Activated T-cell treated with anti-CD3 and anti-CD28 coated beads, Interleukin-2, amount 50 U/mL, for 24 hours (primary cell): ENCODE data around the gene PANX1.

Source experiments
- DNase-seq: peaks from one replicate; pipeline ENCODE4 v3.0.0-alpha.2; 2020
- H3K27ac Mint-ChIP-seq: 2 replicates; pipeline ENCODE4 v1.8.0; 2020; ENCODE audit warnings: mild to moderate bottlenecking, mixed read lengths
- H3K27me3 Mint-ChIP-seq: 2 replicates; pipeline ENCODE4 v1.8.0; 2020; ENCODE audit warnings: mixed read lengths
- H3K36me3 Mint-ChIP-seq: 2 replicates; pipeline ENCODE4 v1.8.0; 2020; ENCODE audit warnings: low read depth, mixed read lengths
- H3K4me1 Mint-ChIP-seq: 2 replicates; pipeline ENCODE4 v1.8.0; 2020; ENCODE audit warnings: low read depth, mixed read lengths
- H3K4me3 Mint-ChIP-seq: 2 replicates; pipeline ENCODE4 v1.8.0; 2020; ENCODE audit warnings: mild to moderate bottlenecking, moderate library complexity, mixed read lengths
- H3K9me3 Mint-ChIP-seq: 2 replicates; pipeline ENCODE4 v1.8.0; 2020; ENCODE audit warnings: mixed read lengths

Gene PANX1

DNA sequence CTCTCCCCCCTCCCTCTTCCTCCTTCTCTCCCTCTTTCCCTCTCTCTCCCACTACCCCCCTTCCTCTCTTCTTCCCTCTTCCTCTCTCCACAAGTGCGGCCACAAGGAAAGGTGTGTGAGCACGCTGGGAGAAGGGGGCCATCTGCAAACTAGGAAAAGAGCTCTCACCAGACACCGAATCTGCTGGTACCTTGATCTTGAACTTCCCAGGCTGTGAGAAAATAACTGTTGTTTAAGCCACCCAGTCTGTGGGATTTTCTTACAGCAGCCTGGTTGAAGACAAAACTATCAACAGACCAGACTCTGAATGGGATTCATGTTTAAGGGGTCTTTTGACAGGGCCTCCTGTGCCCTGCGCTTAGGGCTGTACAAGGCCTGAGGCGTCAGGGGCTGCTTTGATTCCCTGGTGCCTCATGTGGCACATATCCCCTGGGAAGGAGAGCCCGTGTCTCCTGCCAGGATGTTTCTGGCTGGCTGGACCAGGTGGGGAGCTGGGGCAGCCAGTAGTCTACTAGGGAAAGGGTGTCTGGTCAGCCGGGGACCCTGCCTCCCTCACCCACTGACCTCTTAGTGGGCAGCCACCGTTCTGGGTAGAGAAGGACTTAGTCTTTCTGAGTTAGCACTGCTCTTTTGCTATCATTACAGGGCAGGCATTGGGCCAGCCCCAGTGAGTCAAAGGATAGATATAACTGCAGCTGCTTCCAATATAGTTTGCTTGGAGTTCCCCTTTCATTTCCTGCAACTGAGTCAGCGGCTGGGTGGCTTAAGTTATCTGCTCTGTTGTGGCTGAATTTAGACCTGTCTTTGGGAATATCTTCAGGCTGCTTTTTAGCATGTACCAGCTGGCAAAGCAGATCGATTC lies 6.2 kb downstream of the PANX1 start:
- peaks cover 59% of the 10 kb centered on the region for H3K4me1 Mint-ChIP-seq
- H3K27ac Mint-ChIP-seq: peak overlapping the region; percentile 84
- no peaks in the 10 kb centered on the region for H3K27me3 Mint-ChIP-seq

DNA sequence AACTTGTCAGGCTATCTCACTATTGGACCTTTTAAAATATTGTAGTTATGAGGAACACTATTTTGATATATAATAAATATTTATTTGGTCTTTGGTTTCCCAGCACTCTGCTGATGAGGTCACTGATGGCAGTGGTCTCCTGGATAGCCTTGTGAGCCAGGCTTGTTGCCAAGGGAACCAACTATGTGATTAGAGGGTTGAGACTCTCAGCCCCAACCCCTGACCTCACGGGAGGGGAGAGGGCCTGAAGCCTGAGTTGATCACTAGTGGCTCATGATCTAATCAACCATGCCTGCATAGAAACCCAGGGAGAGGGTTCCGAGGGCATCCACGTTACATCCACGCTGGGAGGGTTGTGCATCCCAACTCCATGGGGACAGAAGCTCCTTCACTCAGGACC lies 10.8 kb downstream of the PANX1 start:
- no peak for DNase-seq
- H3K27ac Mint-ChIP-seq: no peak overlapping the region
- H3K27me3 Mint-ChIP-seq: no peaks in the 10 kb centered on the region
- H3K36me3 Mint-ChIP-seq: peaks cover 13% of the 10 kb centered on the region
- no peak overlapping the region for H3K4me3 Mint-ChIP-seq
- peaks cover 76% of the 10 kb centered on the region for H3K4me1 Mint-ChIP-seq
- H3K9me3 Mint-ChIP-seq: no peaks in the 10 kb centered on the region

More for the DNA sequence above, 6.2 kb downstream of the PANX1 start:
- Mint-ChIP-seq H3K4me3 (peak overlapping the region; percentile 50), H3K9me3 (no peaks in the 10 kb centered on the region), H3K36me3 (peaks cover 13% of the 10 kb centered on the region)
- peak; percentile 46 for DNase-seq

DNA sequence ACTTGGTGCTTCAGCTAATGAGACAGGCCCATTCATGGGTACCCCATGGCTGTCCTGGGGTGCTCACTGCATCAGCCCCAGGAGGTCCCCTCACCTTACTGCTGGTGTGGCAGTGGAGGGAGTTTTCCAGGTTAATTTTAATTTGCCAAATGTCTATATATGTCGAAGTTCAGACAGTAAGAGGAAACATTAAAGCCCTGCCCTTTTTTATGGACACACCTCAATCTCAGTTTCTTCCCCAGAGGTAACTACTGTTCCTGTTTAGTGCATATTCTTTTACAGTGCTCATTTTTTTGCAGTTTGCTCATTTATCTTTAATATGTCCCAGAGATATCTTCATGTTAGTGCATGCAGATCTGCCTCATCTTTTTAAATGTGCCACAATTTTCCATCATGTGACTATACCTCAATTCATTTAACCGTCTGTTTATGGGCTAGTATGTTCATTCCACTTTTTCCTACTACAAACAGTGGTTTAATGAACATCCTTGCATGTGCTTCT lies 11.6 kb downstream of the PANX1 start:
- H3K27ac Mint-ChIP-seq: no peak overlapping the region
- peaks cover 77% of the 10 kb centered on the region for H3K4me1 Mint-ChIP-seq
- no peaks in the 10 kb centered on the region for H3K9me3 Mint-ChIP-seq
- no peak for DNase-seq
- H3K4me3 Mint-ChIP-seq: no peak overlapping the region
- H3K36me3 Mint-ChIP-seq: peaks cover 13% of the 10 kb centered on the region
- H3K27me3 Mint-ChIP-seq: no peaks in the 10 kb centered on the region

DNA sequence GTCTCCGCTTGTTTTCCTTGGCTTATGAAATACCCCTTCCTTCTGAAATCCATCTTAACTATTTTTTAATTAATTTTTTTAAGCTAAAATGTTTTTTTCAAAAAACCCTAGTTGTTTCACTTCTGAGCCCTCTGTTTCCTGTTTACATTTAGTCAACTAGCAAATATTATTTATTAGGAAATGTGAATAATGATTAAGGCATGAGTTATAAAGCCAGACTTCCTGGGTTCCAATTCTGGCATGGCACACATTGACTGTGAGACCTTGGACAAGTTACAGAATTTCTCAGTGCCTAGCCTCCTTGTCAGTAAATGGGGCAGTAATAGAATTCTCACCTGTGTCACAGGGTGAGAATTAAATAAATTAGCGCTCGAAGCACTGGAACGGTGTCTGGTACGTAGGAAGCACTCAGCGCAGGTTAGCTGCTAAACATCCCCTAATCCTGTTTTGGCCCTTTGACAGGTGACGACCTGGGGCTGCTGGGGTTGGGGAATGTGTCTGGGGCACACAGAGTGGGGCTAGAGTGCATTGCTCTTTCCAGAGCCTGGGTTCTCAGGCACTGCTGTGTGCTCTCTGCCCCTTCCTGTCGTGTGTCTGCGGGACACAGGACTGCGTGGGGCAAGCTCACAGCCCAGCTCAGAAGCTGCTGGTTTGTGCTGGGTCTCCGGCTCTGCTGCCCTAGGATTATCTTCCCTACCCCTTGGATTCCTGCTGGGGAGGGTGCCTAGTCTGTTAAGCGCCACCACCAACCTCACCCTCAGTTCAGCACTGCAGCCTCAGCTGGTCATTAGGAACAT lies 13.1 kb downstream of the PANX1 start:
- H3K4me1 Mint-ChIP-seq: peaks cover 78% of the 10 kb centered on the region
- no peaks in the 10 kb centered on the region for H3K9me3 Mint-ChIP-seq
- peaks cover 9% of the 10 kb centered on the region for H3K36me3 Mint-ChIP-seq
- no peak overlapping the region for H3K4me3 Mint-ChIP-seq
- no peak overlapping the region for H3K27ac Mint-ChIP-seq
- DNase-seq: no peak
- H3K27me3 Mint-ChIP-seq: no peaks in the 10 kb centered on the region

DNA sequence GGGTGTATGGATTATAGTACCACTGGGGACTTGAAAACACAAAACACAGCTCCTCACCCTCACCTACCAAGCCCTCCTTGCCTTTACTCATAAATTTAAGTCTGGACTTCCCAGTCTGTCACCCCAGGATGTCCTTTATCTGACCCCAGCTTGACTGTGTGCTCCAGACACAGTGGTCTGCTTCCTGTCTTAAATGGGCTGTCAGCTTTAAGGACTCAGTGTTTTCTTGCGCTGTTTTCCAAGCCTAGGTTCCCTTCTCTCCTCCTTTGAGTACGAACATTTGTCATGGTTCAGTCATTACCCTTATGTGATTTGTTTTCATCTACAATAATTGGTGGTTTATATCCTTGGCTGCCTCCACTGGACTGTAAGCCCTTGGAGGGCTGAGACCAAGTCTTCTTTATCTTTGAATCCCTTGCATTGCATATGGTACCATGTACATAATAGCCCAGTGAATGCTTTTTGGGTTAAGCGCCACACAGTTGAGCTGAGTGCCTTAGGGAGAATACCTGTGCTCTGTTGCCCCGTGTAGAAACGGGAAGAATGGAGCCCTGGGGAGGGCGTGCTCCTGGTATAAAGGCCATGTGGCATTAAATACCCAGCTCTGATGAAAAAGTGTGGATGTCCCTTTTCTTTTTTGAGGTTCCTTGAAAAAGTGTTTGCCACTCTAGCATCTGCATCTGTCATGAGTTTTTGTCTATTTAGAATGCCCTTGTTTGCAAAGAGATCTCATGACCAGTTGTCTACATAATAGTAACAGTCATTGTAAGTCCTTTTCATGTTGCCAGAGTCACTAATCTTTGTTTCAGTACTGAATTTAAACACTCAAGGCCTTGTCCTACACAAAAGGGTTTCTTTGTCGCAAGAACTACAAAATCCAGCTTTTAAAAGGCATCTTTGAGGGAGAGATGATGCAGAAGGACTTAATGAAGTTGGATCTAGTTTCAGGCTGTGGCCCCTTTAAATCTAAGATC lies 14.0 kb downstream of the PANX1 start:
- Mint-ChIP-seq H3K36me3 (peaks cover 8% of the 10 kb centered on the region), H3K27ac (no peak overlapping the region), H3K4me1 (peaks cover 78% of the 10 kb centered on the region), H3K9me3 (no peaks in the 10 kb centered on the region), H3K27me3 (no peaks in the 10 kb centered on the region), H3K4me3 (no peak overlapping the region)
- no peak for DNase-seq

DNA sequence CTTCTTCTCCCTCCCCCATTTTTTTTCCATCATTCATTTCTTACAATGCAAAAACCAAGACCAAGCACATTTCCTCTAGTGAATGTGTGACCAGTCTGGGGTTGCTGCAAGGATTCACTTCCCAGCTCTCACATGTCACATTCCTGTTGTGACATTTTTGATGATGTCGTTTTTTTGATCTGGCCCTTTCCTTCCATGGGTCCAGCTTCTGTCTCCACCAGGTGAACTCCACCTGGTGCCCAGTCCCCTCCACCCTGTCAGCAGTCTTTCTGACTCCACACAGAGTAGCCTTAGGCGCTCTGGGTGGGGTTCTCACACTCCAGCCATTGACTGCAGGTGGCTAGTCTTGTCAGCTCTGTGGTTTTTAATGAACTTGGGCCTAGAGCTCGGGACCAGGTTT lies 15.6 kb downstream of the PANX1 start:
- H3K4me1 Mint-ChIP-seq: peaks cover 82% of the 10 kb centered on the region

DNA sequence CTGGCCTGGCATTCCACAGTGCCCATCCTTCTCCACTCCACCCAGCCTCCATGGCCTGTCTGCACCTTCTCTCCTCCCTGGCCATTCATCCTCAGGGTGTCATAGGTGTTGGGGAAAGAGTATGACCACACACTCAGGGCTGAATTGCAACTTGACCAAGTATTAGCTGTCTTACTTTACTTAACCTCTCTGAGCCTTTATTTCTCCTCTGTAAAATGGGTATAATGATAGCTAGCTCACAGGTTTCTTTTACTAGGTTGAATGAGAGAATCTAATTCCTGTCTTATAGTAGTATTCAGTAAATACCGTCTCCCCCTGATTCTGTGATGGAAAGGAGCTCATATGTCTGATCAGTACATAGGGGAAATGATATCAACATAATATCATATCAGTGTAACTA lies 16.0 kb downstream of the PANX1 start:
- Mint-ChIP-seq H3K36me3 (peaks cover 5% of the 10 kb centered on the region), H3K4me3 (no peak overlapping the region), H3K27ac (no peak overlapping the region), H3K4me1 (peaks cover 86% of the 10 kb centered on the region), H3K9me3 (no peaks in the 10 kb centered on the region), H3K27me3 (no peaks in the 10 kb centered on the region)
- DNase-seq: no peak

More for the DNA sequence above, 15.6 kb downstream of the PANX1 start:
- H3K4me3 Mint-ChIP-seq: no peak overlapping the region
- H3K36me3 Mint-ChIP-seq: peaks cover 5% of the 10 kb centered on the region
- no peaks in the 10 kb centered on the region for H3K9me3 Mint-ChIP-seq
- no peak for DNase-seq
- H3K27me3 Mint-ChIP-seq: no peaks in the 10 kb centered on the region
- no peak overlapping the region for H3K27ac Mint-ChIP-seq

DNA sequence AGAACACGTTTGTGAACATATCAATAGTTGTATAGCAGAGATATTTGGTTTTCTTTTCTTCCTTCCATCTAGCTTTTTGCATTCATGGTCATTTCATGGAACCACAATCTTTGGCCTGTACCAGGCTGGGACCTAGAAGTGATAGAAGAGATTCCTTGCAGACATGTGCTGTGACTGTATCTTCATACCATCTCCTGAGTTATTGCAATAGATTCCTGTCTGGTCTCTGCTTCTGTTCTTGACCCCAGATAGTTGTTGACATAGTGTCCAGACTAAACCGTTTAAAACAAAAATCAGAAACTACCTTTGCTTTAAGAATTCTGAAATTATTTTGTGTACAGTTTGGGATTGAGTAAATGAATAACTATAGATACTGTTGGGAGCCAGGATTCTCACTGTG lies 16.8 kb downstream of the PANX1 start:
- DNase-seq: no peak
- H3K27ac Mint-ChIP-seq: no peak overlapping the region
- no peaks in the 10 kb centered on the region for H3K9me3 Mint-ChIP-seq
- H3K4me1 Mint-ChIP-seq: peaks cover 85% of the 10 kb centered on the region
- no peak overlapping the region for H3K4me3 Mint-ChIP-seq
- H3K36me3 Mint-ChIP-seq: peaks cover 5% of the 10 kb centered on the region
- no peaks in the 10 kb centered on the region for H3K27me3 Mint-ChIP-seq

DNA sequence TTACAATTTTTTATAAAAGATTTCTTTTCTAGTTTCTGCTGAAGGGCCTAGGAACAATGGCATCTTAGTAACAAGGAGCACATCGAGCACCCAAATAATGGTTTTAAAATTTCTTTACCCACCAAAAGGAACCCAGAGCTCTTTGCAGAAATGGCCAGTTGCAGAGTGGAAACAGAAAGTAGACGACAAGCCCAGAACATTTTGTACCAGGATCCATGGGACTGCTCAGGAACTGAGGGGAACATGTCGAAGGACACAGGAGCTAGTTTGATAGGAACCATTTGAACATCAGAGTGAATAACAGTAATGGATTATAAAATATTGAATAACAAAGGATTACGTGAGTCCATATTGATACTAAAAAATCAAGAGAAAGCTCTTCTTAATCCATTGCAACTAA lies 17.3 kb downstream of the PANX1 start:
- DNase-seq: no peak
- Mint-ChIP-seq H3K36me3 (peaks cover 5% of the 10 kb centered on the region), H3K4me1 (peaks cover 87% of the 10 kb centered on the region), H3K27me3 (no peaks in the 10 kb centered on the region), H3K9me3 (no peaks in the 10 kb centered on the region), H3K4me3 (no peak overlapping the region), H3K27ac (no peak overlapping the region)

DNA sequence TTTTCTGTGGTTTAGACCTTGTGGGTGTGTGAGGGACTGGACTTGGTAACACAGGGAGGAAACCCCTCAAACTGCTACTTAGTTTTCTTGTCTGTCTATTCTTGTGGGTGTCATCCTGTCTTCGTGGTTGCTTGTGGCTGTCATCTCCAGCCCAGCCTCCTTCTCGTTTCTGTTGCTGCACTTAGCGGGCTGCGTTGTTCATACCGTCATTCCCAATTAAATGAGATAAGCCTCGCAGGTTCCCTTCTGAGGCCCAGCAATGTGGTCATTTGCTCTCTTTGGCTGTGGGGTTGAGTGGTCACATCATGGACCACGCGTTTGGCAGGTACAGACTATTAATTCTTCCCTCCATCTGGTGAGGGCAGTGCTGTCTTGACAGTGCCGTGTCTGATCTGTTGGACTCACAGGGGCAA lies 18.8 kb downstream of the PANX1 start:
- Mint-ChIP-seq H3K36me3 (peaks cover 9% of the 10 kb centered on the region), H3K4me3 (peak overlapping the region; percentile 41), H3K4me1 (peaks cover 92% of the 10 kb centered on the region), H3K9me3 (no peaks in the 10 kb centered on the region), H3K27me3 (no peaks in the 10 kb centered on the region), H3K27ac (peak overlapping the region; percentile 38)
- no peak for DNase-seq

DNA sequence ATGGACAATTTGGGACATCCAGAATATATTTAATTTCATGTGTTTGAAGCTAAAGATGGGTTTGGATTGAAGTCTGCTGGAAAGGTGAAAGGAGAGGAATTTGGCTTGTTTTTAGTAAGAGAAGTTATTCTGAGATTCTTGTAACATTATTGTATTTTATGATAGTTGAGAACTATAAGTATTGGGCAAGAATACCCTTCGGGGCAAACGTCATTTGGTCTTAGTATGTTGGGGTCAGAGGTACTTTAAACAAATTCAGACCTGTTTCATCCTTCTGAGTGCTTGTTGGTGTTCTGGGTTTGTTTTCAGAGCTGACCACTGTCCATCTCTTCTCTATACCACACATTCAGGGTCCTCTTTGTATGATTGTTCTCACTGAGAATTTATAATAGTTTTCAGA lies 19.5 kb downstream of the PANX1 start:
- Mint-ChIP-seq H3K4me3 (peak overlapping the region; percentile 41), H3K36me3 (peaks cover 11% of the 10 kb centered on the region), H3K4me1 (peaks cover 92% of the 10 kb centered on the region), H3K27ac (peak overlapping the region; percentile 40), H3K9me3 (no peaks in the 10 kb centered on the region), H3K27me3 (no peaks in the 10 kb centered on the region)
- DNase-seq: no peak

DNA sequence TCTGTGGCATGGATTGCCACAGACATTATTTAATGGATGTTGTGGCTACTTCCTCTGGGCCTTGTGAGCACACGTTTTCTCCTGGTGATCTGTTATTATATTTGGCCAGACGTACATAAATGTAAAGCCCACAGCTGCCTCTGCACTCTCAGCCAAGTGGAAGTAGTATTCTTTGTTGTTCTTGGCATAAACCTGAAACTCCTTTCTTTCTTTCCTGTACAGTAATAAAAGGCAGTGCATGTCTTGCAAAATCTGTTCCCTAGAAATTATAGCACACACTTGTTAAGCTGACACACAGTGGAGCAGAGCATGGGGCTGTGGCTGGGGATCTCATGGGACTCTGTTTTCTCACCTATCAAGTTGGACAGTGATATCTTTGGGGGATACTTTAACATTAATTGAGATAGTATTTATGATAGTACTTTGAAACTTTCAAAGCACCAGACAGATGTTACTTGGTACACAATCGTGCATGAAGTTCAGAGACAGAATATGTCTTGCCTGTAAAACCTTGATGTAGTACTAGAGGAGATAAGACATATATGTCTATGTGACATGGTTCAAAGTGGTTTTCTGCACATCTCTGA lies 20.9 kb downstream of the PANX1 start:
- no peaks in the 10 kb centered on the region for H3K27me3 Mint-ChIP-seq
- H3K4me3 Mint-ChIP-seq: no peak overlapping the region
- no peak for DNase-seq
- H3K4me1 Mint-ChIP-seq: peaks cover 88% of the 10 kb centered on the region
- H3K36me3 Mint-ChIP-seq: peaks cover 22% of the 10 kb centered on the region
- no peaks in the 10 kb centered on the region for H3K9me3 Mint-ChIP-seq
- peak overlapping the region; percentile 19 for H3K27ac Mint-ChIP-seq

DNA sequence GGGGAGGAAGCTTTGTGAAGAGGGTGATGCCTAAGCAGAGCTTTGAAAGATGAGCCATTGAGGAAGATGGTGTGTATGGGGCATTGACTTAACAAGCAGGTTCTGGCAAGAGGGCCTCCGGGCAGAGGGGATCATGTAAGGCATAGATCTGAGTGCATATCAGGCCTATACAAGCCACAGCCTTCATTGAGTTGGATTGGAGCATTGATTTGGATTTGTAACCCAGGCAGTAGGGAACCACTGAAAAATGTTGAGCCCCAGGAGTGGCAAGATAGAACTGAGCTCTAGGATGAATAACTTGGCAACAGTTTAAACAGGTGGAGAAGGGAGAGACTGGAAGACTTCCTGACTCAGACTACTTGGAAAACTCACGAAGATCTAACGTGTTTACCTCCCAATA lies 21.4 kb downstream of the PANX1 start:
- Mint-ChIP-seq H3K9me3 (no peaks in the 10 kb centered on the region), H3K27ac (no peak overlapping the region), H3K36me3 (peaks cover 23% of the 10 kb centered on the region), H3K27me3 (no peaks in the 10 kb centered on the region), H3K4me3 (no peak overlapping the region), H3K4me1 (peaks cover 82% of the 10 kb centered on the region)
- DNase-seq: no peak
